ENCODE results near the gene ZNF682. TPM values are rescaled to one million over a fixed set of nuclear protein-coding genes. Genes with fewer than 3 reads are reported as not detected.

Gene ZNF682
- total and polyA plus RNA-seq, 2 of the 13 experiments (the other 11 are each of a cell fraction or from before 2014, with no cell fraction given): 2.0 to 7.2 TPM

DNA sequence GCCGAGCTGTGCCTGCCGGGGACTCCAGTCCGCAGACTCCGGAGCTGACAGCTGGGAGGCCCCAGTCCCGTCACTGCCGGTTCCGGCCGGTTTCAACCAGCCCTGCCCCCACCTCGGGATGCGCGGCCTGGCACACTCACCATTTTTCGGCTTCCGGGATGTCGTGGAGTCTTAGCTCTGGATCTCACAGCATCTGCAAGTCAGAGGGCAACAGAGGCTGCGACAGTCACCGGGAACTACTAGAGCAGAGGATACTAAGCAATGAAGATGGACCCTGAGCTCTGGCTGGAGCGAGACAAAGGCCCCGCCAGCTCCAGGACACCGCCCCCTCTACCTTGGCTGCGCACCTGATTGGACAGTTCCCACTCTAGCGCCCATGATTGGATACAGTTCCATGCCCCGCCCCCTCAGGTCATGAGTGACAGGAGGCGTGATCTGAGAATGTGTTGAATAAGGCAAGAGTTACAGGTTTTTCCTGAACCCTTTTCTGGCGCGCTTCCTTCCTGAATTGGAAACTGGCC is at the start of gene ZNF682 (continued):
- TF ChIP-seq ZNF235 (CRISPR knock-in tag; IDR thresholded peaks at IDR 0.05; ENCODE audit: borderline replicate concordance) (no peak), MXD4 (CRISPR knock-in tag; IDR thresholded peaks at IDR 0.05) (no peak), TP53 (CRISPR knock-in tag; conservative IDR thresholded peaks at IDR 0.05) (no peak), ZBTB3 (CRISPR knock-in tag; IDR thresholded peaks at IDR 0.05; ENCODE audit: borderline replicate concordance, low read depth) (no peak), RAD51 (IDR thresholded peaks at IDR 0.05; ENCODE audit: borderline replicate concordance) (no peak), SP4 (CRISPR knock-in tag; IDR thresholded peaks at IDR 0.05) (peak; percentile 70; the same call in 1 of the 2 replicates), ZC3H13 (CRISPR knock-in tag; IDR thresholded peaks at IDR 0.05) (no peak), YEATS4 (CRISPR knock-in tag; IDR thresholded peaks at IDR 0.05; ENCODE audit: borderline replicate concordance) (peak; percentile 62; the same call in 1 of the 2 replicates), SIX4 (CRISPR knock-in tag; IDR thresholded peaks at IDR 0.05) (no peak), PRPF4 (IDR thresholded peaks at IDR 0.05; ENCODE audit: low read depth, low read length, poor library complexity, severe bottlenecking) (no peak), ZBTB7A (CRISPR knock-in tag; IDR thresholded peaks at IDR 0.05) (no peak), ZFX (CRISPR knock-in tag; IDR thresholded peaks at IDR 0.05; ENCODE audit: low read depth) (peak; percentile 80), MAFF (IDR thresholded peaks at IDR 0.05; ENCODE audit: low read depth, low read length) (no peak), ARNTL (CRISPR knock-in tag; IDR thresholded peaks at IDR 0.05) (0 out of 2 replicates have a peak, but pooled peaks have one; percentile 44), KDM3A (CRISPR knock-in tag; IDR thresholded peaks at IDR 0.05; ENCODE audit: low read depth) (no peak), ZNF10 (CRISPR knock-in tag; IDR thresholded peaks at IDR 0.05; ENCODE audit: borderline replicate concordance, low read depth) (no peak), YEATS2 (CRISPR knock-in tag; IDR thresholded peaks at IDR 0.05; ENCODE audit: borderline replicate concordance) (peak; percentile 37; the same call in 1 of the 2 replicates), HOXA9 (CRISPR knock-in tag; IDR thresholded peaks at IDR 0.05; ENCODE audit: borderline replicate concordance) (no peak), ZNF766 (CRISPR knock-in tag; IDR thresholded peaks at IDR 0.05; ENCODE audit: borderline replicate concordance) (no peak), RFXANK (CRISPR knock-in tag; IDR thresholded peaks at IDR 0.05) (no peak)
- TF ChIP-seq, protein P1, sequence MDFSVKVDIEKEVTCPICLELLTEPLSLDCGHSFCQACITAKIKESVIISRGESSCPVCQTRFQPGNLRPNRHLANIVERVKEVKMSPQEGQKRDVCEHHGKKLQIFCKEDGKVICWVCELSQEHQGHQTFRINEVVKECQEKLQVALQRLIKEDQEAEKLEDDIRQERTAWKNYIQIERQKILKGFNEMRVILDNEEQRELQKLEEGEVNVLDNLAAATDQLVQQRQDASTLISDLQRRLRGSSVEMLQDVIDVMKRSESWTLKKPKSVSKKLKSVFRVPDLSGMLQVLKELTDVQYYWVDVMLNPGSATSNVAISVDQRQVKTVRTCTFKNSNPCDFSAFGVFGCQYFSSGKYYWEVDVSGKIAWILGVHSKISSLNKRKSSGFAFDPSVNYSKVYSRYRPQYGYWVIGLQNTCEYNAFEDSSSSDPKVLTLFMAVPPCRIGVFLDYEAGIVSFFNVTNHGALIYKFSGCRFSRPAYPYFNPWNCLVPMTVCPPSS (IDR thresholded peaks at IDR 0.05): no peak
- TF ChIP-seq, protein P2, sequence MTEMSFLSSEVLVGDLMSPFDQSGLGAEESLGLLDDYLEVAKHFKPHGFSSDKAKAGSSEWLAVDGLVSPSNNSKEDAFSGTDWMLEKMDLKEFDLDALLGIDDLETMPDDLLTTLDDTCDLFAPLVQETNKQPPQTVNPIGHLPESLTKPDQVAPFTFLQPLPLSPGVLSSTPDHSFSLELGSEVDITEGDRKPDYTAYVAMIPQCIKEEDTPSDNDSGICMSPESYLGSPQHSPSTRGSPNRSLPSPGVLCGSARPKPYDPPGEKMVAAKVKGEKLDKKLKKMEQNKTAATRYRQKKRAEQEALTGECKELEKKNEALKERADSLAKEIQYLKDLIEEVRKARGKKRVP (CRISPR knock-in tag; IDR thresholded peaks at IDR 0.05): peak in 1 of 2 experiments; percentile 18; a peak in 1 of 4 replicates
- TF ChIP-seq, protein P3, sequence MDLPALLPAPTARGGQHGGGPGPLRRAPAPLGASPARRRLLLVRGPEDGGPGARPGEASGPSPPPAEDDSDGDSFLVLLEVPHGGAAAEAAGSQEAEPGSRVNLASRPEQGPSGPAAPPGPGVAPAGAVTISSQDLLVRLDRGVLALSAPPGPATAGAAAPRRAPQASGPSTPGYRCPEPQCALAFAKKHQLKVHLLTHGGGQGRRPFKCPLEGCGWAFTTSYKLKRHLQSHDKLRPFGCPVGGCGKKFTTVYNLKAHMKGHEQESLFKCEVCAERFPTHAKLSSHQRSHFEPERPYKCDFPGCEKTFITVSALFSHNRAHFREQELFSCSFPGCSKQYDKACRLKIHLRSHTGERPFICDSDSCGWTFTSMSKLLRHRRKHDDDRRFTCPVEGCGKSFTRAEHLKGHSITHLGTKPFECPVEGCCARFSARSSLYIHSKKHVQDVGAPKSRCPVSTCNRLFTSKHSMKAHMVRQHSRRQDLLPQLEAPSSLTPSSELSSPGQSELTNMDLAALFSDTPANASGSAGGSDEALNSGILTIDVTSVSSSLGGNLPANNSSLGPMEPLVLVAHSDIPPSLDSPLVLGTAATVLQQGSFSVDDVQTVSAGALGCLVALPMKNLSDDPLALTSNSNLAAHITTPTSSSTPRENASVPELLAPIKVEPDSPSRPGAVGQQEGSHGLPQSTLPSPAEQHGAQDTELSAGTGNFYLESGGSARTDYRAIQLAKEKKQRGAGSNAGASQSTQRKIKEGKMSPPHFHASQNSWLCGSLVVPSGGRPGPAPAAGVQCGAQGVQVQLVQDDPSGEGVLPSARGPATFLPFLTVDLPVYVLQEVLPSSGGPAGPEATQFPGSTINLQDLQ (CRISPR knock-in tag; IDR thresholded peaks at IDR 0.05): no peak
- TF ChIP-seq, protein P4, sequence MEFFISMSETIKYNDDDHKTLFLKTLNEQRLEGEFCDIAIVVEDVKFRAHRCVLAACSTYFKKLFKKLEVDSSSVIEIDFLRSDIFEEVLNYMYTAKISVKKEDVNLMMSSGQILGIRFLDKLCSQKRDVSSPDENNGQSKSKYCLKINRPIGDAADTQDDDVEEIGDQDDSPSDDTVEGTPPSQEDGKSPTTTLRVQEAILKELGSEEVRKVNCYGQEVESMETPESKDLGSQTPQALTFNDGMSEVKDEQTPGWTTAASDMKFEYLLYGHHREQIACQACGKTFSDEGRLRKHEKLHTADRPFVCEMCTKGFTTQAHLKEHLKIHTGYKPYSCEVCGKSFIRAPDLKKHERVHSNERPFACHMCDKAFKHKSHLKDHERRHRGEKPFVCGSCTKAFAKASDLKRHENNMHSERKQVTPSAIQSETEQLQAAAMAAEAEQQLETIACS (CRISPR knock-in tag; IDR thresholded peaks at IDR 0.05): no peak
- TF ChIP-seq, protein P5, sequence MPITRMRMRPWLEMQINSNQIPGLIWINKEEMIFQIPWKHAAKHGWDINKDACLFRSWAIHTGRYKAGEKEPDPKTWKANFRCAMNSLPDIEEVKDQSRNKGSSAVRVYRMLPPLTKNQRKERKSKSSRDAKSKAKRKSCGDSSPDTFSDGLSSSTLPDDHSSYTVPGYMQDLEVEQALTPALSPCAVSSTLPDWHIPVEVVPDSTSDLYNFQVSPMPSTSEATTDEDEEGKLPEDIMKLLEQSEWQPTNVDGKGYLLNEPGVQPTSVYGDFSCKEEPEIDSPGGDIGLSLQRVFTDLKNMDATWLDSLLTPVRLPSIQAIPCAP (CRISPR knock-in tag; IDR thresholded peaks at IDR 0.05; ENCODE audit: low read depth): no peak

Data from HepG2 (cell line).